Subcutaneous adipose tissue (tissue), 4 donors: ENCODE measurements around the gene MRPL50. TPM values are rescaled to one million over a fixed set of nuclear protein-coding genes. Genes with fewer than 3 reads are reported as not detected.

Source experiments
- total RNA-seq, 4 donors: library from RNA; depleted of rRNA; stranded (reverse); fragments of >200 nt; gene quantifications; one replicate each; pipeline ENCODE4 v1.1.0, GENCODE V29; 2016
- TF ChIP-seq, protein P1 (sequence below): fragments of 450-650 bp; IDR thresholded peaks from one replicate; pipeline ENCODE4 v1.5.1; 2016; ENCODE audit warnings: low read depth, mild to moderate bottlenecking, control low read depth, antibody characterized with exemption, moderate library complexity

MRPL50 gene
- total RNA-seq, 4 donors from 2014 or later: 7.3 to 17.9 (median 8.1) TPM

DNA sequence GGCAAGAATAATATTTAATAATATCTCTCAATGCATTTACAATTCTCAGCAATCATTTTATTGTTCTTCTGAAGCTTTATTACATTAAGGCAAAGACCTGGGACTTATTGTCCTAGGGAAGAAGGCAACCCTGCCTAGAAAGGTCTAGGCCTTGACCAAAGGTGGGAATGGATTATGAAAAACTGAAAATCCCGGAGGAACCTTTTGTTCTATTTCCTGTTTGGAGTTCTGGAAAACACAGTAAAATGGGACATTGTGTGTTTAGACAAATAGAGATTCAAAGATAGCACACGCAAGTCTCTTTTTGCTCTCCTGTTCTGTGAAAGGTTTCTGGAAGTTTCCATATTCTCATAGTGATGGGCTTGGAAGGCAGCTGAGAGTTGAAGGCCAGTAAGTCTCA, 44.7 kb downstream of the MRPL50 start:
- TF ChIP-seq, protein P1, sequence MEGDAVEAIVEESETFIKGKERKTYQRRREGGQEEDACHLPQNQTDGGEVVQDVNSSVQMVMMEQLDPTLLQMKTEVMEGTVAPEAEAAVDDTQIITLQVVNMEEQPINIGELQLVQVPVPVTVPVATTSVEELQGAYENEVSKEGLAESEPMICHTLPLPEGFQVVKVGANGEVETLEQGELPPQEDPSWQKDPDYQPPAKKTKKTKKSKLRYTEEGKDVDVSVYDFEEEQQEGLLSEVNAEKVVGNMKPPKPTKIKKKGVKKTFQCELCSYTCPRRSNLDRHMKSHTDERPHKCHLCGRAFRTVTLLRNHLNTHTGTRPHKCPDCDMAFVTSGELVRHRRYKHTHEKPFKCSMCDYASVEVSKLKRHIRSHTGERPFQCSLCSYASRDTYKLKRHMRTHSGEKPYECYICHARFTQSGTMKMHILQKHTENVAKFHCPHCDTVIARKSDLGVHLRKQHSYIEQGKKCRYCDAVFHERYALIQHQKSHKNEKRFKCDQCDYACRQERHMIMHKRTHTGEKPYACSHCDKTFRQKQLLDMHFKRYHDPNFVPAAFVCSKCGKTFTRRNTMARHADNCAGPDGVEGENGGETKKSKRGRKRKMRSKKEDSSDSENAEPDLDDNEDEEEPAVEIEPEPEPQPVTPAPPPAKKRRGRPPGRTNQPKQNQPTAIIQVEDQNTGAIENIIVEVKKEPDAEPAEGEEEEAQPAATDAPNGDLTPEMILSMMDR: no peak

DNA sequence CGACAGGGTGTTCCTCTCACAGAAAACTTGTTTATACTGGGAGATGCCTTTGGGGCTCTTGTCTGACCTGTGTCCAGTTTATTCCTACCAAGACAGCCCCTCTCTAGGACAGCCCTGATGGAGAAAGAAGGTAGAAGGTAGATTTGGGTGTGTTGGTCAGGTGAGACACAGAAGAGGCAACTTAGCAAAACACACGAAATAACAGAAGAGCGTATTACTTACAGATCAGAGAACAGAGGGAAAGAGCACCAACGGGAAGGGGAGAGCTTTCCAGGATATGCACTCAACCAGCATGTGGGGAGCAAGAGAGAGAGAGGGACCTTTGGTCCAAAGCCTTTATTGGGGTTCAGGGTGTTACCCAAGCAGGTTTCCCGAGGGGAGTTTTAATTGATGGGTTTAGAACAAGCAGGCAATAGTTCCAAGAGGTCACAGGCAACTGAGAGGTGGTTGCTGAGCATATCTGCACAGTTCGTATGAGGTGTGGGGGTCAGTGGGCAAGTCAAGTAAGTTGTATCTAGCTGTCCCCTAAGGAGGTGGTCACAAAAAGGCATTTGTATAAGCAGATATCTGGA, 45.4 kb downstream of the MRPL50 start:
- TF ChIP-seq, protein P1: no peak

- TF ChIP-seq, protein P1: no peak
These were observed 48.1 kb downstream of the MRPL50 start for GRCh38 chr9:101350285-101350684.

- TF ChIP-seq, protein P1: no peak
These were observed 55.8 kb downstream of the MRPL50 start for GRCh38 chr9:101342595-101342994.

GRCh38 chr9:101341958-101342357, 56.5 kb downstream of the MRPL50 start:
- TF ChIP-seq, protein P1: no peak

Other genes starting within 250 kb of the MRPL50 start
- gene BAAT, start 13.6 kb downstream of the MRPL50 start, total RNA-seq: not detected
- gene ZNF189, start 233 bp upstream of the MRPL50 start, total RNA-seq: 10 to 100 TPM; 24.6 to 31.9 (median 29.5) TPM
- gene ALDOB, start 37.2 kb upstream of the MRPL50 start, total RNA-seq: not detected
- 10 to 100 TPM; 21.5 to 23.2 (median 22.9) TPM for gene RNF20, start 135.2 kb upstream of the MRPL50 start, total RNA-seq
- gene PPP3R2, start 196.4 kb upstream of the MRPL50 start, total RNA-seq: not detected